H1 (cell line): Measurements from ENCODE around the gene RNF145.

Source experiments
- ASH2L ChIP-seq: fragments of 200-600, 300-600 bp; sonication (generic); IDR thresholded peaks from one replicate; pipeline ENCODE4 v1.7.1; 2017; ENCODE audit warnings: low read length
- CBX8 ChIP-seq: fragments of 300-800, 300-1000 bp; sonication (generic); IDR thresholded peaks from 2 replicates; pipeline ENCODE4 v1.7.1; 2016; ENCODE audit warnings: low read depth, low read length, borderline replicate concordance
- EZH2 ChIP-seq: fragments of 200-600 bp; sonication (generic); IDR thresholded peaks from 2 replicates; pipeline ENCODE4 v1.7.1; 2012; ENCODE audit warnings: low read depth, mild to moderate bottlenecking, moderate library complexity, low read length, inconsistent platforms; ENCODE audit not compliant: severe bottlenecking
- JUN ChIP-seq: IDR thresholded peaks from 2 replicates; pipeline ENCODE4 v1.6.1; 2011; ENCODE audit warnings: low read depth, mild to moderate bottlenecking, improper control_type of control experiment, low read length
- JUND ChIP-seq: IDR thresholded peaks from 2 replicates; pipeline ENCODE4 v1.6.1; 2011; ENCODE audit warnings: mild to moderate bottlenecking, improper control_type of control experiment, low read length
- KDM5A ChIP-seq: fragments of 200-600 bp; IDR thresholded peaks from 2 replicates; pipeline ENCODE4 v1.7.1; 2012; ENCODE audit warnings: mild to moderate bottlenecking, low read length, inconsistent platforms, mixed read lengths
- POLR2A ChIP-seq, 2 experiments: IDR thresholded peaks; 1 replicate in 1 of 2; 2 replicates in 1 of 2; pipeline ENCODE4 v1.6.1; 2011; ENCODE audit warnings: low read depth in 2 of 2, low read length in 2 of 2, mild to moderate bottlenecking in 2 of 2; ENCODE audit errors: control extremely low read depth in 1 of 2
- POLR2AphosphoS5 ChIP-seq: IDR thresholded peaks from 2 replicates; pipeline ENCODE4 v1.6.1; 2011; ENCODE audit warnings: low read depth, low read length
- RFX5 ChIP-seq: IDR thresholded peaks from 2 replicates; pipeline ENCODE4 v1.6.1; 2011; ENCODE audit warnings: low read depth, low read length, improper control_type of control experiment, borderline replicate concordance
- TAF1 ChIP-seq: IDR thresholded peaks from 2 replicates; pipeline ENCODE4 v1.6.1; 2011; ENCODE audit warnings: mild to moderate bottlenecking, low read depth, low read length
- USF2 ChIP-seq: IDR thresholded peaks from 2 replicates; pipeline ENCODE4 v1.6.1; 2011; ENCODE audit warnings: low read length, improper control_type of control experiment
- TF ChIP-seq, protein P1 (sequence below), 3 experiments: IDR thresholded peaks; 1 replicate in 2 of 3; 2 replicates in 1 of 3; pipeline versions ENCODE4 v1.5.1 to v1.6.1; 2011; ENCODE audit warnings: low read length in 3 of 3, mild to moderate bottlenecking in 3 of 3, inconsistent platforms in 2 of 3, low read depth in 1 of 3, moderate library complexity in 1 of 3; ENCODE audit not compliant: insufficient read depth in 1 of 3; ENCODE audit errors: control extremely low read depth in 1 of 3
- TF ChIP-seq, protein P2 (sequence below): IDR thresholded peaks from 2 replicates; pipeline ENCODE4 v1.6.1; 2012; ENCODE audit warnings: inconsistent platforms
- TF ChIP-seq, protein P3 (sequence below): IDR thresholded peaks from 2 replicates; pipeline ENCODE4 v1.6.1; 2011; ENCODE audit warnings: low read depth, mild to moderate bottlenecking, low read length; ENCODE audit not compliant: insufficient read depth

GRCh38 chr5:159171274-159171673 lies 38.1 kb downstream of the RNF145 start:
- TF ChIP-seq USF2 (no peak), POLR2A (IDR thresholded peaks at IDR 0.05; ENCODE audit: control extremely low read depth in 1 of 2, low read depth in 2 of 2, low read length in 2 of 2) (no peak), RFX5 (no peak), KDM5A (no peak), JUND (no peak), POLR2AphosphoS5 (no peak), JUN (no peak), CBX8 (no peak), TAF1 (no peak), EZH2 (no peak), ASH2L (no peak)
- TF ChIP-seq, protein P1, sequence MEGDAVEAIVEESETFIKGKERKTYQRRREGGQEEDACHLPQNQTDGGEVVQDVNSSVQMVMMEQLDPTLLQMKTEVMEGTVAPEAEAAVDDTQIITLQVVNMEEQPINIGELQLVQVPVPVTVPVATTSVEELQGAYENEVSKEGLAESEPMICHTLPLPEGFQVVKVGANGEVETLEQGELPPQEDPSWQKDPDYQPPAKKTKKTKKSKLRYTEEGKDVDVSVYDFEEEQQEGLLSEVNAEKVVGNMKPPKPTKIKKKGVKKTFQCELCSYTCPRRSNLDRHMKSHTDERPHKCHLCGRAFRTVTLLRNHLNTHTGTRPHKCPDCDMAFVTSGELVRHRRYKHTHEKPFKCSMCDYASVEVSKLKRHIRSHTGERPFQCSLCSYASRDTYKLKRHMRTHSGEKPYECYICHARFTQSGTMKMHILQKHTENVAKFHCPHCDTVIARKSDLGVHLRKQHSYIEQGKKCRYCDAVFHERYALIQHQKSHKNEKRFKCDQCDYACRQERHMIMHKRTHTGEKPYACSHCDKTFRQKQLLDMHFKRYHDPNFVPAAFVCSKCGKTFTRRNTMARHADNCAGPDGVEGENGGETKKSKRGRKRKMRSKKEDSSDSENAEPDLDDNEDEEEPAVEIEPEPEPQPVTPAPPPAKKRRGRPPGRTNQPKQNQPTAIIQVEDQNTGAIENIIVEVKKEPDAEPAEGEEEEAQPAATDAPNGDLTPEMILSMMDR (IDR thresholded peaks at IDR 0.05; ENCODE audit: control extremely low read depth in 1 of 3, insufficient read depth in 1 of 3, low read depth in 1 of 3, low read length in 3 of 3), result no peak
- TF ChIP-seq, protein P2, sequence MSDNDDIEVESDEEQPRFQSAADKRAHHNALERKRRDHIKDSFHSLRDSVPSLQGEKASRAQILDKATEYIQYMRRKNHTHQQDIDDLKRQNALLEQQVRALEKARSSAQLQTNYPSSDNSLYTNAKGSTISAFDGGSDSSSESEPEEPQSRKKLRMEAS, result no peak
- TF ChIP-seq, protein P3, sequence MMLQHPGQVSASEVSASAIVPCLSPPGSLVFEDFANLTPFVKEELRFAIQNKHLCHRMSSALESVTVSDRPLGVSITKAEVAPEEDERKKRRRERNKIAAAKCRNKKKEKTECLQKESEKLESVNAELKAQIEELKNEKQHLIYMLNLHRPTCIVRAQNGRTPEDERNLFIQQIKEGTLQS, result no peak
